Activated CD8-positive, alpha-beta memory T cell treated with anti-CD3 and anti-CD28 coated beads, Interleukin-2, amount 50 U/mL, for 24 hours (primary cell): ENCODE data around the gene ULK1.
"Not testable (repeated sequence)": the region's sequence is repeated elsewhere in the genome, so short reads cannot be mapped to it uniquely, and the experiment has no call there.

Experiments
- DNase-seq: peaks from one replicate; pipeline ENCODE4 v3.0.0-alpha.2; 2020; ENCODE audit errors: extremely low read depth

Gene ULK1

GRCh38 chr12:131862084-131862441 lies 32.4 kb upstream of the ULK1 start:
- DNase-seq, result no peak

GRCh38 chr12:131862600-131862993 lies 31.8 kb upstream of the ULK1 start:
- no peak for DNase-seq

GRCh38 chr12:131862994-131863710 lies 31.3 kb upstream of the ULK1 start:
- DNase-seq, result no peak

GRCh38 chr12:131863711-131864396 lies 30.6 kb upstream of the ULK1 start:
- no peak for DNase-seq

GRCh38 chr12:131864469-131864868 lies 30.0 kb upstream of the ULK1 start:
- DNase-seq, result no peak

- DNase-seq, result no peak
Measured at GRCh38 chr12:131865180-131865875, 29.1 kb upstream of the ULK1 start.

GRCh38 chr12:131867471-131867870 lies 27.0 kb upstream of the ULK1 start:
- DNase-seq, result no peak

- no peak for DNase-seq
Measured at GRCh38 chr12:131867891-131868675, 26.3 kb upstream of the ULK1 start.

- no peak for DNase-seq
Measured at GRCh38 chr12:131869871-131870418, 24.5 kb upstream of the ULK1 start.

- no peak for DNase-seq
Measured at GRCh38 chr12:131871677-131872076, 22.7 kb upstream of the ULK1 start.

- DNase-seq, result no peak
Measured at GRCh38 chr12:131872154-131873051, 22.0 kb upstream of the ULK1 start.

GRCh38 chr12:131873293-131873692 lies 21.1 kb upstream of the ULK1 start:
- no peak for DNase-seq

GRCh38 chr12:131874972-131875371 lies 19.4 kb upstream of the ULK1 start:
- not testable (repeated sequence) for DNase-seq

GRCh38 chr12:131877216-131877615 lies 17.2 kb upstream of the ULK1 start:
- not testable (repeated sequence) for DNase-seq

- not testable (repeated sequence) for DNase-seq
Measured at GRCh38 chr12:131878436-131878835, 16.0 kb upstream of the ULK1 start.

- DNase-seq, result no peak
Measured at GRCh38 chr12:131882804-131883520, 11.5 kb upstream of the ULK1 start.

GRCh38 chr12:131883521-131883900 lies 10.9 kb upstream of the ULK1 start:
- DNase-seq, result no peak

GRCh38 chr12:131885076-131885475 lies 9.3 kb upstream of the ULK1 start:
- DNase-seq, result not testable (repeated sequence)

- DNase-seq, result no peak
Measured at GRCh38 chr12:131885543-131886057, 8.8 kb upstream of the ULK1 start.

- DNase-seq, result not testable (repeated sequence)
Measured at GRCh38 chr12:131891722-131892121, 2.7 kb upstream of the ULK1 start.
